Measurements from ENCODE around the gene TMTC4. TPM values are rescaled to one million over a fixed set of nuclear protein-coding genes. Genes with fewer than 3 reads are reported as not detected.

TMTC4 gene
- total and polyA plus RNA-seq, 2 of the 4 experiments (the other 2 are of a cell fraction): 8.4 to 14.3 TPM

GRCh38 chr13:100604918-100605710, 69.5 kb downstream of the TMTC4 start:
- Histone ChIP-seq H3K18ac (ENCODE audit: low read depth, low read length) (no peak overlapping the region), H3K27me3 (ENCODE audit: control insufficient read depth, insufficient read depth, low read length) (no peaks in the 10 kb centered on the region), H4K91ac (ENCODE audit: insufficient read depth, low read depth, low read length) (no peak overlapping the region), H2AK5ac (ENCODE audit: low read depth, low read length) (no peak overlapping the region), H2AK9ac (replicated peaks; ENCODE audit: low read depth, low read length, poor library complexity) (no peak overlapping the region), H3K4ac (ENCODE audit: low read depth, low read length) (no peak overlapping the region), H3K23ac (ENCODE audit: low read depth, low read length) (no peak overlapping the region), H3K4me2 (ENCODE audit: low read depth, low read length) (no peak overlapping the region), H4K8ac (ENCODE audit: low read depth in 2 of 2, low read length in 2 of 2) (no peak overlapping the region), H2BK120ac (ENCODE audit: low read depth, low read length) (no peak overlapping the region), H2BK20ac (ENCODE audit: low read depth, low read length) (no peak overlapping the region), H4K20me1 (ENCODE audit: insufficient read depth, low read length) (no peaks in the 10 kb centered on the region), H3K27ac (ENCODE audit: insufficient read depth, low read length) (no peak overlapping the region), H3K9me1 (ENCODE audit: insufficient read depth, low read length) (no peaks in the 10 kb centered on the region), H2AFZ (replicated peaks; ENCODE audit: low read length, poor library complexity) (no peak overlapping the region), H3K9ac (ENCODE audit: low read depth, low read length) (no peak overlapping the region), H3K56ac (ENCODE audit: extremely low read depth, insufficient read depth, low read length) (no peak overlapping the region), H3K9me3 (ENCODE audit: control insufficient read depth, insufficient read depth, low read length) (no peaks in the 10 kb centered on the region), H2BK5ac (ENCODE audit: low read depth, low read length, poor library complexity, severe bottlenecking) (no peak overlapping the region), H3K14ac (replicated peaks; ENCODE audit: low read depth, low read length) (no peak overlapping the region), H3K4me3 (ENCODE audit: insufficient read depth, low read depth, low read length) (no peak overlapping the region), H2BK15ac (ENCODE audit: low read depth, low read length) (no peak overlapping the region), H3K4me1 (ENCODE audit: control insufficient read depth, insufficient read depth, low read length) (no peaks in the 10 kb centered on the region), H3K36me3 (ENCODE audit: control insufficient read depth, insufficient read depth, low read length) (peaks cover 8% of the 10 kb centered on the region; the same call in 1 of the 2 replicates), H3K79me1 (ENCODE audit: low read depth in 1 of 2, low read length in 2 of 2) (no peaks in the 10 kb centered on the region), H4K5ac (ENCODE audit: low read depth, low read length) (no peak overlapping the region)
- ATAC-seq (ENCODE audit: low read depth) (no peak), DNase-seq (no peak)
- dilution Hi-C loops (cut with HindIII; ENCODE audit: low sequenced_read_pairs, unreplicated experiment) (no loop called here), intact Hi-C loops (cut with micrococcal nuclease) (no loop called here), in situ Hi-C loops (cut with MboI; ENCODE audit: low sequenced_read_pairs) (no loop called here)
- ChIA-PET POLR2A (ENCODE audit: unreplicated experiment) (no interaction called here), CTCF (no interaction called here)
- TF ChIP-seq MAFK (IDR thresholded peaks at IDR 0.05; ENCODE audit: low read depth, low read length) (no peak), POLR2A (IDR thresholded peaks at IDR 0.05; ENCODE audit: low read depth, low read length) (no peak), NFE2L2 (IDR thresholded peaks at IDR 0.05; ENCODE audit: low read depth, low read length) (no peak), RFX5 (IDR thresholded peaks at IDR 0.05; ENCODE audit: low read depth, low read length) (no peak), CHD1 (IDR thresholded peaks at IDR 0.05; ENCODE audit: low read depth, low read length) (no peak), RAD21 (IDR thresholded peaks at IDR 0.05; ENCODE audit: low read length) (no peak), FOS (IDR thresholded peaks at IDR 0.05; ENCODE audit: low read depth, low read length) (no peak), SMC3 (IDR thresholded peaks at IDR 0.05; ENCODE audit: low read depth, low read length) (no peak)
- BruUV-seq (replicated peaks): no TSS peak
- WGBS, 2 experiments (ENCODE audit: extremely low coverage in 2 of 2, insufficient read length in 1 of 2): no CpG with 5 or more reads among the region's 5 CpGs

Measured in IMR-90 (cell line).